Transverse colon (tissue), 4 donors: ENCODE results near the gene DGLUCY. TPM values are rescaled to one million over a fixed set of nuclear protein-coding genes. Genes with fewer than 3 reads are reported as not detected.
"Not testable (repeated sequence)": the region's sequence is repeated elsewhere in the genome, so short reads cannot be mapped to it uniquely, and the experiment has no call there.

Source experiments
- DNase-seq: peaks from one replicate; pipeline ENCODE4 v3.0.0-alpha.2; 2019
- H3K27ac ChIP-seq, 4 donors: fragments of 200-600 bp; sonication (generic); 2 replicates each; pipeline ENCODE4 v1.5.1; 2016 to 2018; ENCODE audit warnings: inconsistent platforms in 4 of 4
- H3K27me3 ChIP-seq: fragments of 200-600 bp; sonication (generic); 2 replicates; pipeline ENCODE4 v1.5.1; 2017; ENCODE audit warnings: inconsistent platforms
- H3K36me3 ChIP-seq, 4 donors: fragments of 200-600 bp; sonication (generic); 2 replicates each; pipeline ENCODE4 v1.5.1; 2017 to 2019; ENCODE audit warnings: inconsistent platforms in 4 of 4
- H3K4me1 ChIP-seq, 4 donors: fragments of 200-600 bp; sonication (generic); 2 replicates each; pipeline ENCODE4 v1.5.1; 2017 to 2020; ENCODE audit warnings: inconsistent platforms in 4 of 4
- H3K4me3 ChIP-seq, 4 donors: fragments of 200-600 bp; sonication (generic); 1 replicate in 1 of 4; 2 replicates in 3 of 4; pipeline versions ENCODE4 v1.5.1 to v1.6.1; 2017 to 2019; ENCODE audit warnings: inconsistent platforms in 4 of 4
- H3K9me3 ChIP-seq, 2 donors: fragments of 200-600 bp; sonication (generic); 2 replicates each; pipeline ENCODE4 v1.5.1; 2017 to 2019; ENCODE audit warnings: inconsistent platforms in 2 of 2
- EP300 ChIP-seq: sonication (generic); formaldehyde crosslinking; IDR thresholded peaks from one replicate; pipeline ENCODE4 v1.6.1; 2017; ENCODE audit warnings: antibody characterized with exemption, low read depth
- POLR2A ChIP-seq: fragments of 450-650 bp; IDR thresholded peaks from one replicate; pipeline ENCODE4 v1.6.1; 2016; ENCODE audit warnings: antibody characterized with exemption, mild to moderate bottlenecking, moderate library complexity
- POLR2AphosphoS5 ChIP-seq, 3 donors: sonication (generic); formaldehyde crosslinking; IDR thresholded peaks; one replicate each; pipeline ENCODE4 v1.6.1; 2016; ENCODE audit warnings: antibody characterized with exemption in 3 of 3
- WGBS, 2 donors: methylation state at CpG; one replicate each; pipeline ENCODE4 v1.1.5; 2018; ENCODE audit warnings: low coverage in 1 of 2; 5-methylcytosine and 5-hydroxymethylcytosine counted together
- in situ Hi-C, 4 donors: fragments of 200-750 bp; cut with MboI; loops; one replicate each; pipeline versions ENCODE4 v1.15.0 to v1.15.1; 2017; ENCODE audit warnings: low sequenced_read_pairs in 3 of 4, low pct_ligation_motif_present in 1 of 4, low pct_unique_long_range_greater_than_20kb in 1 of 4
- intact Hi-C: fragments of 100-400 bp; cut with DNase I; formaldehyde crosslinking; loops from one replicate; pipeline ENCODE4 v1.15.1; 2023; ENCODE audit warnings: low total_unique reads
- total RNA-seq, 4 donors: library from RNA; depleted of rRNA; stranded (reverse); fragments of >200 nt; gene quantifications; one replicate each; pipeline ENCODE4 v1.1.0, GENCODE V29; 2016
- TF ChIP-seq, protein P1 (sequence below), 5 experiments: fragments of 200-600 bp in 3 of 5; fragments of 450-650 bp in 2 of 5; sonication (generic) in 3 of 5; IDR thresholded peaks; 1 replicate in 2 of 5; 2 replicates in 3 of 5; pipeline ENCODE4 v1.5.1; 2016 to 2017; ENCODE audit warnings: antibody characterized with exemption in 5 of 5, inconsistent platforms in 3 of 5, mild to moderate bottlenecking in 2 of 5, moderate library complexity in 1 of 5

Gene DGLUCY
- total RNA-seq, 4 donors from 2014 or later = 62.1 to 229 (median 102) TPM

DNA sequence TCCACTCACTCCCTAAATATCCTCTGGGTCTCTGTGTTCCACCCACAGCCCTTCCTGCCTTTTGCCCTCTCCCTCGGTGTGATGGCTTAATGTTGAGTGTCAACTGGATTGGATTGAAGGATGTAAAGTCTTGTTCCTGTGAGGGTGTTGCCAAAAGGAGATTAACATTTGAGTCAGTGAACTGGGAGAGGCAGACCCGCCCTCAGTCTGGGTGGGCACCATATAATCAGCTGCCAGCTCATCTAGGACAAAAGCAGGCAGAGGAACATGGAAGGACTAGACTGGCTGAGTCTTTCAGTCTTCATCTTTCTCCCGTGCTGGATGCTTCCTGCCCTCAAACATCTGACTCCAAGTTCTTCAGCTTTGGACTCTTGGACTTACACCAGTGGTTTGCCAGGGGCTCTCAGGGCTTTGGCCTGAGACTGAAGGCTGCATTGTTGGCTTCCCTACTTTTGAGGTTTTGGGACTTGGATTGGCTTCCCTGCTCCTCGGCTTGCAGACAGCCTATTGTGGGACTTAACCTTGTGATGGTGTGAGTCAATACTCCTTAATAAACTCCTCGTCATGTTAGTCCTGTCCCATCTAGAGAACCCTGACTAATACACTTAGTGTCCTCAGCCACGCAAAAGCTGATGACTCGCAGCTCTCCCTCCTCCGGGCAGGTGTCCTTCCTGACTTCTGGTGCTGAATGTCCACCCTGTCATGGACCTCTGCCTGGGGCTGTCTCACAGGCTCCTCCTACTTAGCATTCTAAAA is 5.9 kb downstream of the DGLUCY start:
- H3K27me3 ChIP-seq = no peaks in the 10 kb centered on the region
- WGBS, 2 donors = 71 to 84% methylated on average over 5 to 8 of the region's 8 CpGs
- intact Hi-C loops = no loop called here
- peaks cover 6 to 56% (median 48%) of the 10 kb centered on the region in 4 donors for H3K4me1 ChIP-seq
- in situ Hi-C loops = no loop called here
- DNase-seq = peak; percentile 50
- TF ChIP-seq POLR2AphosphoS5 (IDR thresholded peaks at IDR 0.05) (peak in 1 of 3 donors; percentile 29), POLR2A (no peak), EP300 (no peak)
- TF ChIP-seq, protein P1, sequence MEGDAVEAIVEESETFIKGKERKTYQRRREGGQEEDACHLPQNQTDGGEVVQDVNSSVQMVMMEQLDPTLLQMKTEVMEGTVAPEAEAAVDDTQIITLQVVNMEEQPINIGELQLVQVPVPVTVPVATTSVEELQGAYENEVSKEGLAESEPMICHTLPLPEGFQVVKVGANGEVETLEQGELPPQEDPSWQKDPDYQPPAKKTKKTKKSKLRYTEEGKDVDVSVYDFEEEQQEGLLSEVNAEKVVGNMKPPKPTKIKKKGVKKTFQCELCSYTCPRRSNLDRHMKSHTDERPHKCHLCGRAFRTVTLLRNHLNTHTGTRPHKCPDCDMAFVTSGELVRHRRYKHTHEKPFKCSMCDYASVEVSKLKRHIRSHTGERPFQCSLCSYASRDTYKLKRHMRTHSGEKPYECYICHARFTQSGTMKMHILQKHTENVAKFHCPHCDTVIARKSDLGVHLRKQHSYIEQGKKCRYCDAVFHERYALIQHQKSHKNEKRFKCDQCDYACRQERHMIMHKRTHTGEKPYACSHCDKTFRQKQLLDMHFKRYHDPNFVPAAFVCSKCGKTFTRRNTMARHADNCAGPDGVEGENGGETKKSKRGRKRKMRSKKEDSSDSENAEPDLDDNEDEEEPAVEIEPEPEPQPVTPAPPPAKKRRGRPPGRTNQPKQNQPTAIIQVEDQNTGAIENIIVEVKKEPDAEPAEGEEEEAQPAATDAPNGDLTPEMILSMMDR (IDR thresholded peaks at IDR 0.05) = no peak
- H3K27ac ChIP-seq = peak overlapping the region; percentile 7 to 45 (median 40)
- no peaks in the 10 kb centered on the region for H3K9me3 ChIP-seq
- no peaks in the 10 kb centered on the region for H3K36me3 ChIP-seq
- no peak overlapping the region for H3K4me3 ChIP-seq

DNA sequence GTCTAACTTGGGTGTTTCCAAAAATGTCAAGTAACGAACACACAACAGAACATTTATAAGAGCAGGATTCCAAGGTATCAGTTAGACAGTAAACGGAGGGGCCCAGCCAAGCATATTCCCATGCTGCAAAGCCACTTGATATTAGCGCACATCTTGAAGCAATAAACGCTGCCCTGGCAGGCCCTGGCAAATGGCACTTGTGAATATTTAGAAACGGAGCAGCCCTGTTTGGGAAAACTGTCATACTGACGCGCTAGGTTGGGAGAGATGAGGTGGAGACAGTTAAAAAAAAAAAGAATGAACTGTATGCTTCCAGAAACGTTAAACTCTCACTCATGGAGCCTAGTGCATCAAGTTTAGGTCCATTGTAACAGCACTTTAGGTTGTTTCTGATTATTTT is 9.3 kb downstream of the DGLUCY start:
- intact Hi-C loops = no loop called here
- in situ Hi-C loops = no loop called here
- H3K36me3 ChIP-seq = no peaks in the 10 kb centered on the region
- H3K9me3 ChIP-seq = no peaks in the 10 kb centered on the region
- no peaks in the 10 kb centered on the region for H3K27me3 ChIP-seq
- no peak for DNase-seq
- no peak overlapping the region for H3K4me3 ChIP-seq
- peak overlapping the region; percentile 39 to 73 (median 69) for H3K27ac ChIP-seq
- WGBS, 2 donors = 81 to 94% methylated on average over 7 to 8 of the region's 8 CpGs
- peaks cover 0 to 53% (median 28%) of the 10 kb centered on the region in 4 donors for H3K4me1 ChIP-seq
- TF ChIP-seq POLR2AphosphoS5 (IDR thresholded peaks at IDR 0.05) = peak in 1 of 3 donors; percentile 5
- no peak for TF ChIP-seq POLR2A
- TF ChIP-seq EP300 = no peak

DNA sequence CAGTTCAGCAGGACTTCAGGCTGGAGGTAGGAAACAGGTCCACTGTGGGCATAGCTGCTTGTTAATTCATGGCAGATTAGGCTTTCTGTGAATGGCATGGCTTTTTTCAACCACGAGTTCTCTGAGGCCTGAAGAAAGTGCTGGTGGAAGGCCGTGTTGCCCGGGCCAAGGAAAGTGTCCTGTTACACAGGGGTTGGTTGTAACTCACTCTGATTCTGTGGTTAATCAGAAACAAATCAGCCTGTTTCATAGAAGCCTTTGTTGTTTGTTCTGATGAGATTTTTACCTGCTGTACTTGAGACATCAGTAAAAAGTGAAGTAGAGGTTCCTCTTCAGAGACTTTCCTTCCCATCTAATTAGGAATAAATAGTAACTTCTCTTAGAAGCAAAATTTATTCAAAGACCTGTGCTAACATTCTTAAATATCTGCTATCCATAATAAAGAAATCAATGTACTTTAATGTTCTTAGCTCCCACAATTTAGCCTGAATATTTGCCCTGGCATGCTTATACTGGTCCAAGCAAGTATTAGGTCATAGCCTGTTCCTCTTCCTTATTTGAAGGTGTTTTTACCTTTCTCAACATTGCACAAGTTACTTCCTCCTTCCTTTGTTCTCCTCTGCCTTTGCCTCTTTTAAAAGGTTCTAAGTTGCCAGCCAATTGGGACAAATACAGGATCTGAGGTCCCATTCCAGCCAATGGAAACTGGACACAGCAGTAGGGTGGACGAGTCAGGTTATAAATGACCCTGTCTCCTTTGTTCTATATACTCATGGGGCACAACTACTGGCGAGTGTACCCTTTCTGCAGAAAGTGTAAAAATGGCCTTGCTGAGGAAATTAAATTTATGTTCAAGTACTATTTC is 10.8 kb downstream of the DGLUCY start:
- H3K9me3 ChIP-seq, intact Hi-C loops, DNase-seq, in situ Hi-C loops, H3K36me3 ChIP-seq, H3K4me3 ChIP-seq, H3K27me3 ChIP-seq: not testable (repeated sequence)
- Histone ChIP-seq H3K4me1 (peaks cover 0 to 46% (median 22%) of the 10 kb centered on the region in 4 donors), H3K27ac (peak overlapping the region; percentile 39 to 73 (median 69))
- 74 to 79% methylated on average over 5 of the region's 5 CpGs for WGBS, 2 donors

- in situ Hi-C loops (no loop called here), intact Hi-C loops (no loop called here)
- DNase-seq = no peak
- Histone ChIP-seq H3K27me3 (no peaks in the 10 kb centered on the region), H3K4me3 (no peak overlapping the region), H3K36me3 (peaks cover 0 to 5% (median under 1%) of the 10 kb centered on the region in 4 donors), H3K4me1 (peaks cover 0 to 39% (median 17%) of the 10 kb centered on the region in 4 donors), H3K27ac (peak overlapping the region; percentile 39 to 73 (median 69)), H3K9me3 (no peaks in the 10 kb centered on the region)
- 82 to 97% methylated on average over 6 to 7 of the region's 7 CpGs for WGBS, 2 donors
- TF ChIP-seq, protein P1 (IDR thresholded peaks at IDR 0.05) = no peak
- TF ChIP-seq POLR2A (no peak), EP300 (no peak), POLR2AphosphoS5 (IDR thresholded peaks at IDR 0.05) (no peak)
Measured at GRCh38 chr14:91125271-91125660, 11.4 kb downstream of the DGLUCY start.

DNA sequence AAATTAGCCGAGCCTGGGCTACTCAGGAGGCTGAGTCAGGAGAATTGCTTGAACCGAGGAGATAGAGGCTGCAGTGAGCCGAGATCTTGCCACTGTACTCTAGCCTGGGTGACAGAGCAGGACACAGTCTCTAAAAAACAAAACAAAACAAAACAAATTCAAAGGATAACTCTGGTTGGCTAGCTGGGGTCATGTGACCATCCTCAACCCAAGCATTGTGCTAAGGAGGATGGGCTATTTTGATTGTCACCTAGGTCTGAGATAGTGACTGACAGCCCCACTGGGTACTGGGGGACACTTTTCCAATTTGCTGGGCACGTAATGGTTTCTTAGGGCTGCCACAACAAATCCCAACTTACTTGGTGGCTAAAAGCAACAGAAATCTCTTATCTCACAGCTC is 11.9 kb downstream of the DGLUCY start:
- 82 to 92% methylated on average over 3 to 4 of the region's 4 CpGs for WGBS, 2 donors
- peaks cover 0 to 10% (median 3%) of the 10 kb centered on the region in 4 donors for H3K36me3 ChIP-seq
- peak overlapping the region; percentile 39 to 73 (median 69) for H3K27ac ChIP-seq
- H3K4me1 ChIP-seq = peaks cover 0 to 38% (median 17%) of the 10 kb centered on the region in 4 donors
- no peak overlapping the region for H3K4me3 ChIP-seq
- TF ChIP-seq, protein P1 (IDR thresholded peaks at IDR 0.05) = no peak
- no peak for TF ChIP-seq EP300
- no peak for TF ChIP-seq POLR2A
- no peak for TF ChIP-seq POLR2AphosphoS5 (IDR thresholded peaks at IDR 0.05)
- no peaks in the 10 kb centered on the region for H3K9me3 ChIP-seq
- DNase-seq = no peak
- H3K27me3 ChIP-seq = no peaks in the 10 kb centered on the region
- intact Hi-C loops (no loop called here), in situ Hi-C loops (no loop called here)
